ENCODE results near the gene BCL2A1. TPM values are rescaled to one million over a fixed set of nuclear protein-coding genes. Genes with fewer than 3 reads are reported as not detected.

The BCL2A1 gene
- total RNA-seq, 1 experiment from 2014 or later = 1.4 TPM

- Histone ChIP-seq H3K4me2 (ENCODE audit: low read depth, low read length, poor library complexity, severe bottlenecking) (no peak overlapping the region), H3K9me3 (ENCODE audit: low read length) (no peaks in the 10 kb centered on the region), H2AFZ (ENCODE audit: low read length) (no peak overlapping the region)
Observed at GRCh38 chr15:79972863-79973262, 1.9 kb upstream of the BCL2A1 start.

GRCh38 chr15:79970181-79970580, 815 bp downstream of the BCL2A1 start:
- DNase-seq = peak; percentile 31
- H3K4me3 ChIP-seq (ENCODE audit: low read length) = no peak overlapping the region
- H3K36me3 ChIP-seq (ENCODE audit: insufficient read depth, low read length) = no peaks in the 10 kb centered on the region
- H3K79me2 ChIP-seq (ENCODE audit: low read length) = no peaks in the 10 kb centered on the region
- H3K27me3 ChIP-seq (ENCODE audit: low read length) = no peaks in the 10 kb centered on the region; the same call in 1 of the 2 replicates
- no peaks in the 10 kb centered on the region for H3K9me3 ChIP-seq (ENCODE audit: low read length)
- peaks cover 15% of the 10 kb centered on the region for H3K4me1 ChIP-seq (ENCODE audit: low read length)
- peak overlapping the region; percentile 39 for H3K4me2 ChIP-seq (ENCODE audit: low read depth, low read length, poor library complexity, severe bottlenecking)
- no peak overlapping the region for H3K27ac ChIP-seq (ENCODE audit: low read length)
- no peak overlapping the region for H2AFZ ChIP-seq (ENCODE audit: low read length)
- H3K9me2 ChIP-seq (replicated peaks; ENCODE audit: insufficient read depth, low read length) = no peaks in the 10 kb centered on the region
- H3K9ac ChIP-seq (ENCODE audit: low read length) = no peak overlapping the region
- H4K20me1 ChIP-seq (ENCODE audit: insufficient read depth, low read depth, low read length) = no peaks in the 10 kb centered on the region

More at GRCh38 chr15:79972863-79973262, 1.9 kb upstream of the BCL2A1 start:
- no peaks in the 10 kb centered on the region for H3K9me2 ChIP-seq (replicated peaks; ENCODE audit: insufficient read depth, low read length)
- no peak overlapping the region for H3K9ac ChIP-seq (ENCODE audit: low read length)
- peaks cover 26% of the 10 kb centered on the region for H3K4me1 ChIP-seq (ENCODE audit: low read length)
- no peaks in the 10 kb centered on the region for H4K20me1 ChIP-seq (ENCODE audit: insufficient read depth, low read depth, low read length)
- H3K79me2 ChIP-seq (ENCODE audit: low read length) = no peaks in the 10 kb centered on the region
- no peaks in the 10 kb centered on the region for H3K36me3 ChIP-seq (ENCODE audit: insufficient read depth, low read length)
- no peaks in the 10 kb centered on the region for H3K27me3 ChIP-seq (ENCODE audit: low read length)
- H3K27ac ChIP-seq (ENCODE audit: low read length) = no peak overlapping the region
- H3K4me3 ChIP-seq (ENCODE audit: low read length) = no peak overlapping the region
- peak; percentile 37 for DNase-seq

GRCh38 chr15:79969146-79969545, 1.9 kb downstream of the BCL2A1 start:
- H3K4me3 ChIP-seq (ENCODE audit: low read length) = no peak overlapping the region

GRCh38 chr15:79967298-79968182, 3.5 kb downstream of the BCL2A1 start:
- Histone ChIP-seq H3K4me1 (ENCODE audit: low read length) (peaks cover 13% of the 10 kb centered on the region), H3K27me3 (ENCODE audit: low read length) (no peaks in the 10 kb centered on the region; the same call in 1 of the 2 replicates), H3K27ac (ENCODE audit: low read length) (no peak overlapping the region), H3K4me2 (ENCODE audit: low read depth, low read length, poor library complexity, severe bottlenecking) (no peak overlapping the region), H2AFZ (ENCODE audit: low read length) (no peak overlapping the region), H3K36me3 (ENCODE audit: insufficient read depth, low read length) (no peaks in the 10 kb centered on the region), H3K9me3 (ENCODE audit: low read length) (no peaks in the 10 kb centered on the region), H4K20me1 (ENCODE audit: insufficient read depth, low read depth, low read length) (no peaks in the 10 kb centered on the region), H3K9ac (ENCODE audit: low read length) (no peak overlapping the region), H3K4me3 (ENCODE audit: low read length) (no peak overlapping the region), H3K9me2 (replicated peaks; ENCODE audit: insufficient read depth, low read length) (no peaks in the 10 kb centered on the region), H3K79me2 (ENCODE audit: low read length) (no peaks in the 10 kb centered on the region)
- no peak for DNase-seq

More at GRCh38 chr15:79969146-79969545, 1.9 kb downstream of the BCL2A1 start:
- Histone ChIP-seq H3K4me2 (ENCODE audit: low read depth, low read length, poor library complexity, severe bottlenecking) (no peak overlapping the region), H3K36me3 (ENCODE audit: insufficient read depth, low read length) (no peaks in the 10 kb centered on the region), H3K79me2 (ENCODE audit: low read length) (no peaks in the 10 kb centered on the region), H3K9ac (ENCODE audit: low read length) (no peak overlapping the region), H4K20me1 (ENCODE audit: insufficient read depth, low read depth, low read length) (no peaks in the 10 kb centered on the region), H3K27ac (ENCODE audit: low read length) (no peak overlapping the region), H3K27me3 (ENCODE audit: low read length) (no peaks in the 10 kb centered on the region; the same call in 1 of the 2 replicates), H3K4me1 (ENCODE audit: low read length) (peaks cover 15% of the 10 kb centered on the region), H3K9me3 (ENCODE audit: low read length) (no peaks in the 10 kb centered on the region), H2AFZ (ENCODE audit: low read length) (no peak overlapping the region), H3K9me2 (replicated peaks; ENCODE audit: insufficient read depth, low read length) (no peaks in the 10 kb centered on the region)
- DNase-seq = peak; percentile 25

- no peak overlapping the region for H3K9ac ChIP-seq (ENCODE audit: low read length)
Observed at GRCh38 chr15:79966634-79967297, 4.2 kb downstream of the BCL2A1 start.

GRCh38 chr15:79965846-79966630, 5.0 kb downstream of the BCL2A1 start:
- Histone ChIP-seq H3K27me3 (ENCODE audit: low read length) (no peaks in the 10 kb centered on the region; the same call in 1 of the 2 replicates), H3K4me2 (ENCODE audit: low read depth, low read length, poor library complexity, severe bottlenecking) (no peak overlapping the region), H2AFZ (ENCODE audit: low read length) (no peak overlapping the region), H3K27ac (ENCODE audit: low read length) (no peak overlapping the region), H3K9me3 (ENCODE audit: low read length) (no peaks in the 10 kb centered on the region), H3K36me3 (ENCODE audit: insufficient read depth, low read length) (no peaks in the 10 kb centered on the region), H3K4me3 (ENCODE audit: low read length) (no peak overlapping the region), H4K20me1 (ENCODE audit: insufficient read depth, low read depth, low read length) (no peaks in the 10 kb centered on the region), H3K9me2 (replicated peaks; ENCODE audit: insufficient read depth, low read length) (no peaks in the 10 kb centered on the region), H3K79me2 (ENCODE audit: low read length) (no peaks in the 10 kb centered on the region), H3K9ac (ENCODE audit: low read length) (no peak overlapping the region), H3K4me1 (ENCODE audit: low read length) (peaks cover 9% of the 10 kb centered on the region)
- peak; percentile 22 for DNase-seq

More at GRCh38 chr15:79966634-79967297, 4.2 kb downstream of the BCL2A1 start:
- Histone ChIP-seq H3K79me2 (ENCODE audit: low read length) (no peaks in the 10 kb centered on the region), H3K4me3 (ENCODE audit: low read length) (no peak overlapping the region), H3K9me2 (replicated peaks; ENCODE audit: insufficient read depth, low read length) (no peaks in the 10 kb centered on the region), H4K20me1 (ENCODE audit: insufficient read depth, low read depth, low read length) (no peaks in the 10 kb centered on the region), H3K27me3 (ENCODE audit: low read length) (no peaks in the 10 kb centered on the region; the same call in 1 of the 2 replicates), H3K4me2 (ENCODE audit: low read depth, low read length, poor library complexity, severe bottlenecking) (no peak overlapping the region), H3K36me3 (ENCODE audit: insufficient read depth, low read length) (no peaks in the 10 kb centered on the region), H2AFZ (ENCODE audit: low read length) (no peak overlapping the region), H3K9me3 (ENCODE audit: low read length) (no peaks in the 10 kb centered on the region), H3K27ac (ENCODE audit: low read length) (no peak overlapping the region), H3K4me1 (ENCODE audit: low read length) (peaks cover 13% of the 10 kb centered on the region)
- no peak for DNase-seq

- Histone ChIP-seq H4K20me1 (ENCODE audit: insufficient read depth, low read depth, low read length) (no peaks in the 10 kb centered on the region), H3K79me2 (ENCODE audit: low read length) (no peaks in the 10 kb centered on the region), H3K4me1 (ENCODE audit: low read length) (no peaks in the 10 kb centered on the region), H3K9ac (ENCODE audit: low read length) (no peak overlapping the region), H3K36me3 (ENCODE audit: insufficient read depth, low read length) (no peaks in the 10 kb centered on the region), H3K27ac (ENCODE audit: low read length) (no peak overlapping the region), H2AFZ (ENCODE audit: low read length) (no peak overlapping the region), H3K4me3 (ENCODE audit: low read length) (no peak overlapping the region), H3K4me2 (ENCODE audit: low read depth, low read length, poor library complexity, severe bottlenecking) (no peak overlapping the region), H3K27me3 (ENCODE audit: low read length) (no peaks in the 10 kb centered on the region; the same call in 1 of the 2 replicates), H3K9me2 (replicated peaks; ENCODE audit: insufficient read depth, low read length) (no peaks in the 10 kb centered on the region), H3K9me3 (ENCODE audit: low read length) (no peaks in the 10 kb centered on the region)
- DNase-seq = no peak
Observed at GRCh38 chr15:79964232-79964805, 6.7 kb downstream of the BCL2A1 start.

Data from Karpas-422 (cell line).